HEK293 (cell line): ENCODE data around the gene ADK.

Experiments used
- OVOL3 ChIP-seq: fragments of 450-650 bp; formaldehyde crosslinking; IDR thresholded peaks from 2 replicates; pipeline ENCODE4 v1.5.1; 2016; ENCODE audit warnings: missing biosample characterization, missing genetic modification characterization
- PBX3 ChIP-seq: sonication (generic); formaldehyde crosslinking; IDR thresholded peaks from 2 replicates; pipeline ENCODE4 v1.8.1; 2022; ENCODE audit warnings: mild to moderate bottlenecking, moderate library complexity, missing genetic modification reagents
- PRDM1 ChIP-seq: fragments of 450-650 bp; formaldehyde crosslinking; IDR thresholded peaks from 2 replicates; pipeline ENCODE4; 2016; ENCODE audit warnings: missing biosample characterization, missing genetic modification characterization
- PRDM2 ChIP-seq: fragments of 450-650 bp; formaldehyde crosslinking; IDR thresholded peaks from 2 replicates; pipeline ENCODE4 v1.5.1; 2016; ENCODE audit warnings: missing biosample characterization, missing genetic modification characterization, borderline replicate concordance
- REST ChIP-seq: fragments of 450-650 bp; formaldehyde crosslinking; IDR thresholded peaks from 2 replicates; pipeline ENCODE4 v1.5.1; 2016; ENCODE audit warnings: missing biosample characterization, missing genetic modification characterization
- SCRT1 ChIP-seq: fragments of 450-650 bp; formaldehyde crosslinking; IDR thresholded peaks from 2 replicates; pipeline ENCODE4 v1.5.1; 2016; ENCODE audit warnings: missing biosample characterization, missing genetic modification characterization, borderline replicate concordance
- TSHZ1 ChIP-seq: fragments of 450-650 bp; formaldehyde crosslinking; IDR thresholded peaks from 2 replicates; pipeline ENCODE4 v1.5.1; 2016; ENCODE audit warnings: missing biosample characterization, missing genetic modification characterization, borderline replicate concordance
- YY1 ChIP-seq: fragments of 450-650 bp; formaldehyde crosslinking; IDR thresholded peaks from 2 replicates; pipeline ENCODE4 v1.5.1; 2018; ENCODE audit warnings: missing biosample characterization, missing genetic modification characterization
- ZBTB11 ChIP-seq: fragments of 450-650 bp; formaldehyde crosslinking; conservative IDR thresholded peaks from 2 replicates; pipeline ENCODE4 v1.5.1; 2016; ENCODE audit warnings: low read depth, missing biosample characterization, missing genetic modification characterization
- ZEB2 ChIP-seq: fragments of 450-650 bp; formaldehyde crosslinking; IDR thresholded peaks from 2 replicates; pipeline ENCODE4 v1.5.1; 2016; ENCODE audit warnings: missing biosample characterization, missing genetic modification characterization
- ZNF19 ChIP-seq: fragments of 450-650 bp; formaldehyde crosslinking; IDR thresholded peaks from 2 replicates; pipeline ENCODE4; 2016; ENCODE audit warnings: missing biosample characterization, missing genetic modification characterization, low read depth
- ZNF335 ChIP-seq: fragments of 450-650 bp; formaldehyde crosslinking; conservative IDR thresholded peaks from 2 replicates; pipeline ENCODE4 v1.5.1; 2016; ENCODE audit warnings: missing biosample characterization, missing genetic modification characterization
- ZNF362 ChIP-seq: fragments of 450-650 bp; formaldehyde crosslinking; IDR thresholded peaks from 2 replicates; pipeline ENCODE4 v1.5.1; 2016; ENCODE audit warnings: missing biosample characterization, missing genetic modification characterization
- ZNF501 ChIP-seq: fragments of 450-650 bp; formaldehyde crosslinking; IDR thresholded peaks from 2 replicates; pipeline ENCODE4 v1.5.1; 2016; ENCODE audit warnings: missing biosample characterization, missing genetic modification characterization
- ZNF785 ChIP-seq: fragments of 450-650 bp; formaldehyde crosslinking; IDR thresholded peaks from 2 replicates; pipeline ENCODE4 v1.5.1; 2016; ENCODE audit warnings: missing biosample characterization, missing genetic modification characterization
- ZSCAN5A ChIP-seq: fragments of 450-650 bp; formaldehyde crosslinking; IDR thresholded peaks from 2 replicates; pipeline ENCODE4 v1.5.1; 2016; ENCODE audit warnings: missing biosample characterization, missing genetic modification characterization
- ZXDB ChIP-seq: fragments of 450-650 bp; formaldehyde crosslinking; IDR thresholded peaks from 2 replicates; pipeline ENCODE4 v1.5.1; 2016; ENCODE audit warnings: missing biosample characterization, missing genetic modification characterization

The ADK gene

GRCh38 chr10:74150204-74150989 lies 624 bp upstream of the ADK start, which contains the start of gene AP3M1 (continued):
- TF ChIP-seq TSHZ1 (0 out of 2 replicates have a peak, but pooled peaks have one; percentile 26), ZXDB (0 out of 2 replicates have a peak, but pooled peaks have one; percentile 28), YY1 (peak; percentile 38; the same call in 1 of the 2 replicates), ZBTB11 (tag by site-specific recombination) (peak; percentile 49; the same call in 1 of the 2 replicates), PRDM1 (tag by site-specific recombination) (no peak), ZEB2 (tag by site-specific recombination) (peak; percentile 42), ZNF785 (tag by site-specific recombination) (no peak), PBX3 (no peak), SCRT1 (tag by site-specific recombination) (0 out of 2 replicates have a peak, but pooled peaks have one; percentile 8), ZNF362 (tag by site-specific recombination) (no peak), PRDM2 (tag by site-specific recombination) (no peak), ZNF335 (tag by site-specific recombination) (peak; percentile 100), REST (peak; percentile 77), OVOL3 (tag by site-specific recombination) (no peak), ZNF19 (tag by site-specific recombination) (no peak), ZSCAN5A (tag by site-specific recombination) (no peak), ZNF501 (peak; percentile 53)
